NCI-H2107 treated with DMSO at 0.1 percent for 48 hours (cell line): Measurements from ENCODE around the gene DCP2.

Experiments
- DNase-seq: peaks from one replicate; lab custom pipeline; 2025; ENCODE audit not compliant: unreplicated experiment; lab: John Stamatoyannopoulos, UW

DCP2 gene

DNA sequence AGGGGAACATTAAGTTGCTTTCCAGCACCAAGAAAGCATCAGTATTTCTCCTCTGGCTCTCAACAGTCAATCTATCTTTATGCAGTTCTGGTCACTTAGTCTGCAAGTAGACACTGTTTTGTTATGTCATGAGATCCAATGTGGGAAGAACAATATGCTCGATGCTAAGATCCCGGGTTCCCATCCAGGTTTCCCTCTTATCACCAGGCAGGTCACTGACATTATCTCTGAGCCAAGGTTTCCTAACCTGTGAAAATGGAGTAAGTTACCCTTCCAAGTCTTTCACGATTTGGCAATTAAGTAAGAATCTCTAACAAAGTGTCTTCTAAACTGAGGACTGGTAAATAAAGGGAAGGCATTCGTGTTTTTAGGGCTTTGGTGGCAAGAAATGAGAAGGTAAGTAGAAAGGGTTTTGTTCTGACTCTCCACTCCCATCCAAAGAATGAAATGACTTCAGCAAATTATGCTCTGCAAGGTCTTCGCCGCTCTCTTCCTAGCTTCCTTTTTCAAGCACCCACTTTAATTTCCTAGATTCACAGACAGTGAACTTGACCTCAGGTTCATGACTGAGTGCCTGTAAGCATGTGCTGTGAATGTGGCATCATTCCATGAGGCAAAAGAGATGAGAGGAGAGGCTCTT lies 86.4 kb downstream of the DCP2 start:
- no peak for DNase-seq

DNA sequence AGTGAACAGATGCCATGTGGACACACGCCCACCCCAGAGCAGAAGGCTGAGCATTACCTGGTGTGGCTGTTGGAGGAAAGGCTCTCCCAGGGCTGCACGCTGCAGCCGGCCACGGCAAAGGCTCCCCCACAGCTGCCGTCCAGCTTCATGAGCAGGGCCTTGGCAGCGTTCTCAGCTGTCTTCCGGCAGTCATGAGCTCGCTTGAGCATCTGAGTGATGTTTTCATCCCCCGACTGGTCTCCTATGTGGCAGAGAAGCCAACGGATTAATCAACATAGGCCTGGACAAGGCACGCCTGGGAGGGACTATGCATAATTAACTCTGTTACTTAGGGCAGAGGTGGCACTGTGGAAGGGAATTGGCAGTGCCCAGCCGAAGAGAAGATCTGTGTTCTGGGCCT lies 87.3 kb downstream of the DCP2 start:
- DNase-seq: no peak

DNA sequence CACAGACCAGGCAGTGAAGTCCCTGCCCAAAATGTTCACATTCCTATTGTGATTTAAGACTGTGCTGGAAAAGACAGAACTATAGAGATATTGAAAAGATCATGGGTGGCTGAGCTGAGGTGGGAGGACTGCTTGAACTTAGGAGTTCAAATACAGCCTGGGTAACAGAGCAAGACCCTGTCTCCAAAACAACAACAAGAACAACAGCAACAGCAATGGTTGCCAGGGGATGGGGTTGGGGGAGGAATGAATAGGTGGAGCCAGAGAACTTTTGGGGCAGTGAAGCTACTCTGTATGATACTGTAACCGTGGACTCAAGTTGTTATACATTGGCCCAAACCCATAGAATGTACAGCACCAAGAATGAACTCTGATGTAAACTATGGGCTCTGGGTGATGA lies 88.2 kb downstream of the DCP2 start:
- no peak for DNase-seq

DNA sequence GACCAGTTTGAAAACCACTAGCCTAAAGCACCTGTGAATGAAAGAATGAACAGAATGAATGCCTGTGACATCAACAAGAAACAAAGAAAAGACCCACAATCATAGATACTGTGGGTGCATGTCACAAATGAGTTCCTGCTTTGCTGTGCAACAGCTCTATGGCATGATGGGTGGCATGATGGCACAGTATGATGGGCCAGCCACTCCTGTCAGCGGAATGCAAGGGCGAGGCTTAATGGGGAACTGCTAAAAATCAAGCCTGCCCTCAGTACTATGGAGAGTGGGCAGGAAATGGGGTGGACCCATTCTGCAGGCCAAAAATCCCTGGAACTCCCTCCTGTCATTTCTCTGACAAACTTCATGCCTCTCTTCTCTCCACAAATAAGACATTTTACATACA lies 89.0 kb downstream of the DCP2 start:
- DNase-seq: no peak

DNA sequence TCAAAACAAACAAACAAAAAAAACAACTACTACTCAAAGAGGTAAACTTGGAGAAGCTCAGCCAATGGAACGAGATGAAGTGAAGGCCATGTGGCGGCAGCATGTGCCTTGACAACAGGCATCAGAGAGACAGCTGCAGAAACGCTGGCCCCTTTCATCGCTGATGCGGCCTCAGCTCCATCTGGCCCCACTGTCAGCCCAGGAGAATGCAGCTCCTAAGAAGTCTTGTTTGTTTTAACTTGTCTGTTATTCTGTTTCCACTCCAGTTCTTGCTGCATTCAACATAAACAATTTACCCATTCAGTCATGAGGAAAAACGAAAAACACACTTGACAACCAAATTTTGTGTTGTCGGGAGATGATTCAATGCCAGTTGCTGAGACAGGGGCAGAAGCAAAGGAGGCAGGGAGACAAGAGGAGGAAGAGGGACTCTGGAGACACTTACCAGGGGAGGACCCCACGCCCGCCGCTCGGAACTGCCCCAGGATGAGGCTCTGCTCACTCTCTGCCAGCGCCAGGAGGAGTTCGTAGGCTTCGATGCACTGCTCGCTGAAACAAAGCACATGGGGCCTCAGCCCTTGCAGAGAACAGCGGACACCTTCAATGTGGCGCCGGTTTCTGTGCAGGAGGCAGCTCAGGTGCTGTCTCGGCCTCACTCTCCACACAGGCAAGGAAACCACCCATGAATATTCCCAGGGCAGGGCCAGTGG lies 91.2 kb downstream of the DCP2 start:
- DNase-seq: no peak

DNA sequence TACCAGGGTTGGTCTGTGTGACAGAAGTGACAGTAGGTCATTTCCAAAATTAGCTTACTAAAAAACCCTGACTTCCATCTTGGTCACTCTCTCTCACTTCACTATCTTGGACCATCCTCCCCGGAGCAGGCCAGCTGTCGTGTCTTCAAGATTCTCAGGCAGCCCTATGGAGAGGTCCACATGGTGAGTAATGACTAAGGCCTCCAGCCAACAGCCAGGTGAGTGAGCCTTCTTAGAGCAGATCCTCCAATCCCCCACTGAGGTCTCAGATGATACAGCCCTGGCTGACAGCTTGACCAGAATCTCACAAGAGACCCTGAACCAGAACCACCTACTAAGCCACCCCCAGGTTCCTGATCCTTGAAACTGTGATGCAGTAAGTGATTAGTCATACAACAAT lies 92.0 kb downstream of the DCP2 start:
- no peak for DNase-seq
